ENCODE data around the gene LRRC2.

- TF ChIP-seq CTCF (IDR thresholded peaks at IDR 0.05; ENCODE audit: low read length) (no peak), EZH2phosphoT487 (IDR thresholded peaks at IDR 0.05; ENCODE audit: low read length) (no peak)
These were observed 37.4 kb upstream of the LRRC2 start for GRCh38 chr3:46603446-46604046.
